GM18507 (cell line): ENCODE data around the gene LRRC37A3.
"Not testable (repeated sequence)": the region's sequence is repeated elsewhere in the genome, so short reads cannot be mapped to it uniquely, and the experiment has no call there.

Experiments used
- DNase-seq: peaks from one replicate; pipeline ENCODE4 v3.0.0; 2011; ENCODE audit warnings: low read depth; ENCODE audit not compliant: insufficient read length; ENCODE audit errors: extremely low spot score
- FAIRE-seq: peaks from 2 replicates; lab custom pipeline; 2011; peaks lifted over from hg19 to GRCh38; lab: Jason Lieb, UNC

The LRRC37A3 gene

GRCh38 chr17:64928701-64929100 lies 9.4 kb upstream of the LRRC37A3 start:
- not testable (repeated sequence) for DNase-seq, FAIRE-seq

- not testable (repeated sequence) for DNase-seq, FAIRE-seq
Observed at GRCh38 chr17:64927444-64927843, 8.2 kb upstream of the LRRC37A3 start.

- not testable (repeated sequence) for FAIRE-seq, DNase-seq
Observed at GRCh38 chr17:64926430-64926829, 7.2 kb upstream of the LRRC37A3 start.

- DNase-seq, FAIRE-seq: not testable (repeated sequence)
Observed at GRCh38 chr17:64925244-64925643, 6.0 kb upstream of the LRRC37A3 start.

GRCh38 chr17:64923051-64923568 lies 3.8 kb upstream of the LRRC37A3 start:
- FAIRE-seq, result peak; percentile 81
- not testable (repeated sequence) for DNase-seq

- DNase-seq (no peak), FAIRE-seq (no peak)
Observed at GRCh38 chr17:64920419-64921172, 1.3 kb upstream of the LRRC37A3 start.

- DNase-seq (no peak), FAIRE-seq (no peak)
Observed at GRCh38 chr17:64920026-64920418, 744 bp upstream of the LRRC37A3 start.

- not testable (repeated sequence) for DNase-seq, FAIRE-seq
Observed at GRCh38 chr17:64918842-64919288, 413 bp downstream of the LRRC37A3 start.

- FAIRE-seq, DNase-seq: not testable (repeated sequence)
Observed at GRCh38 chr17:64917540-64917939, 1.7 kb downstream of the LRRC37A3 start.

GRCh38 chr17:64915244-64915643 lies 4.0 kb downstream of the LRRC37A3 start:
- FAIRE-seq, DNase-seq: not testable (repeated sequence)

- FAIRE-seq, DNase-seq: not testable (repeated sequence)
Observed at GRCh38 chr17:64910191-64910514, 9.1 kb downstream of the LRRC37A3 start.

- FAIRE-seq, result not testable (repeated sequence)
Observed at GRCh38 chr17:64909511-64910190, 9.6 kb downstream of the LRRC37A3 start.

GRCh38 chr17:64904069-64904468 lies 15.2 kb downstream of the LRRC37A3 start:
- DNase-seq, FAIRE-seq: not testable (repeated sequence)

More at GRCh38 chr17:64909511-64910190, 9.6 kb downstream of the LRRC37A3 start:
- not testable (repeated sequence) for DNase-seq

GRCh38 chr17:64897136-64897535 lies 22.1 kb downstream of the LRRC37A3 start:
- not testable (repeated sequence) for DNase-seq, FAIRE-seq

- not testable (repeated sequence) for FAIRE-seq
Observed at GRCh38 chr17:64874210-64874609, 45.1 kb downstream of the LRRC37A3 start.

GRCh38 chr17:64847504-64848466 lies 71.5 kb downstream of the LRRC37A3 start:
- not testable (repeated sequence) for FAIRE-seq, DNase-seq

More at GRCh38 chr17:64874210-64874609, 45.1 kb downstream of the LRRC37A3 start:
- not testable (repeated sequence) for DNase-seq

GRCh38 chr17:64846892-64847291 lies 72.4 kb downstream of the LRRC37A3 start:
- not testable (repeated sequence) for DNase-seq, FAIRE-seq

- FAIRE-seq, DNase-seq: not testable (repeated sequence)
Observed at GRCh38 chr17:64843918-64844317, 75.4 kb downstream of the LRRC37A3 start.

GRCh38 chr17:64842900-64843299 lies 76.4 kb downstream of the LRRC37A3 start:
- not testable (repeated sequence) for FAIRE-seq, DNase-seq
